Measurements from ENCODE around the gene IL11RA.

DNA sequence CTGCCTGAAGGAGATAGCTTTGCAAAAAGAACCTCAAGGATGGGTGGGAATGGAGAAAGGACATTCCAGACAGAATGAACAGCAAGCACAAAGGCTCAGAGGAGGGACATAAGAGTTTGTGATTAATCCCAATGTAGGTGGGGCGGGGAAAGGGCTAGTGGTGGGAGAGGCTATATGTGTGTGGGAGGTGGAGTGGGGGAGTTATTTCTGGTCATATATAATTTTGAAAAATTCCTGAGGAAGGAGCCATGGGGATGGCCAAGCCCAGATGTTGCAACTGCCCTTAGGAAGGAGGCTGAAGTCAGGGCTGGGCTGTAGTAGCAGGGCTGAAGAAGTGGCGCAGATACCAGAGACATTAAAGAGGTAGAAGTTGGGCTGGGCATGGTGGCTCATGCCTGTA, 23.9 kb downstream of the IL11RA start:
- TF ChIP-seq, protein P1, sequence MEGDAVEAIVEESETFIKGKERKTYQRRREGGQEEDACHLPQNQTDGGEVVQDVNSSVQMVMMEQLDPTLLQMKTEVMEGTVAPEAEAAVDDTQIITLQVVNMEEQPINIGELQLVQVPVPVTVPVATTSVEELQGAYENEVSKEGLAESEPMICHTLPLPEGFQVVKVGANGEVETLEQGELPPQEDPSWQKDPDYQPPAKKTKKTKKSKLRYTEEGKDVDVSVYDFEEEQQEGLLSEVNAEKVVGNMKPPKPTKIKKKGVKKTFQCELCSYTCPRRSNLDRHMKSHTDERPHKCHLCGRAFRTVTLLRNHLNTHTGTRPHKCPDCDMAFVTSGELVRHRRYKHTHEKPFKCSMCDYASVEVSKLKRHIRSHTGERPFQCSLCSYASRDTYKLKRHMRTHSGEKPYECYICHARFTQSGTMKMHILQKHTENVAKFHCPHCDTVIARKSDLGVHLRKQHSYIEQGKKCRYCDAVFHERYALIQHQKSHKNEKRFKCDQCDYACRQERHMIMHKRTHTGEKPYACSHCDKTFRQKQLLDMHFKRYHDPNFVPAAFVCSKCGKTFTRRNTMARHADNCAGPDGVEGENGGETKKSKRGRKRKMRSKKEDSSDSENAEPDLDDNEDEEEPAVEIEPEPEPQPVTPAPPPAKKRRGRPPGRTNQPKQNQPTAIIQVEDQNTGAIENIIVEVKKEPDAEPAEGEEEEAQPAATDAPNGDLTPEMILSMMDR (IDR thresholded peaks at IDR 0.05; ENCODE audit: low read depth, low read length, poor library complexity, severe bottlenecking): no peak
- TF ChIP-seq EZH2phosphoT487 (IDR thresholded peaks at IDR 0.05; ENCODE audit: borderline replicate concordance, low read length): no peak

Data from DOHH2 (cell line).